AG10803 (cell line): Measurements from ENCODE around the gene ZDHHC19.

Source experiments
- DNase-seq: peaks from one replicate; pipeline ENCODE4 v3.0.0; 2010; ENCODE audit warnings: low read depth
- H3K4me3 ChIP-seq: 2 replicates; pipeline ENCODE4 v1.5.1; 2011; ENCODE audit warnings: mild to moderate bottlenecking, low read length, control low read depth
- TF ChIP-seq, protein P1 (sequence below): conservative IDR thresholded peaks from 2 replicates; pipeline ENCODE4 v1.5.1; 2011; ENCODE audit warnings: mild to moderate bottlenecking, low read length, control low read depth, inconsistent platforms

ZDHHC19 gene

GRCh38 chr3:196149831-196150301 lies 61.3 kb downstream of the ZDHHC19 start:
- TF ChIP-seq, protein P1, sequence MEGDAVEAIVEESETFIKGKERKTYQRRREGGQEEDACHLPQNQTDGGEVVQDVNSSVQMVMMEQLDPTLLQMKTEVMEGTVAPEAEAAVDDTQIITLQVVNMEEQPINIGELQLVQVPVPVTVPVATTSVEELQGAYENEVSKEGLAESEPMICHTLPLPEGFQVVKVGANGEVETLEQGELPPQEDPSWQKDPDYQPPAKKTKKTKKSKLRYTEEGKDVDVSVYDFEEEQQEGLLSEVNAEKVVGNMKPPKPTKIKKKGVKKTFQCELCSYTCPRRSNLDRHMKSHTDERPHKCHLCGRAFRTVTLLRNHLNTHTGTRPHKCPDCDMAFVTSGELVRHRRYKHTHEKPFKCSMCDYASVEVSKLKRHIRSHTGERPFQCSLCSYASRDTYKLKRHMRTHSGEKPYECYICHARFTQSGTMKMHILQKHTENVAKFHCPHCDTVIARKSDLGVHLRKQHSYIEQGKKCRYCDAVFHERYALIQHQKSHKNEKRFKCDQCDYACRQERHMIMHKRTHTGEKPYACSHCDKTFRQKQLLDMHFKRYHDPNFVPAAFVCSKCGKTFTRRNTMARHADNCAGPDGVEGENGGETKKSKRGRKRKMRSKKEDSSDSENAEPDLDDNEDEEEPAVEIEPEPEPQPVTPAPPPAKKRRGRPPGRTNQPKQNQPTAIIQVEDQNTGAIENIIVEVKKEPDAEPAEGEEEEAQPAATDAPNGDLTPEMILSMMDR: no peak
- H3K4me3 ChIP-seq: no peak overlapping the region
- no peak for DNase-seq

DNA sequence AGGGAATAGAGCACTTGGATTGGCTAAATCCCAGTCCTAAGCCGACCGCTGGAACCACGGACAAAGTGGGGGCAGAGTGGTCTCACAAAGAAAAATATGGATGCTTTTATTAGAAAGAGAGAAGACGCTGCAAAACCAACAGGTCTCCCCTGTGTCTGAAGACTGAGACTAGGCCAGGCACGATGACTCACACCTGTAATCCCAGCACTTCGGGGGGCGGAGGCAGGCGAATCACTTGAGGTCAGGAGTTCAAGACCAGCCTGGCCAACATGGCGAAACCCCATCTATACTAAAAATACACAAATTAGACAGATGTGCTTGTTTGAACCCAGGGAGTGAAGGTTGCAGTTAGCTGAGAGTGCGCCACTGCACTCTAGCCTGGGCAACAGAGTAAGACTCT lies 61.8 kb downstream of the ZDHHC19 start:
- TF ChIP-seq, protein P1: no peak
- no peak for DNase-seq
- no peak overlapping the region for H3K4me3 ChIP-seq
